NCI-H1930 (cell line): Measurements from ENCODE around the gene ANO2.

Source experiments
- DNase-seq, 2 experiments: peaks; one replicate each; lab custom pipeline; 2025; lab: John Stamatoyannopoulos, UW

The ANO2 gene

GRCh38 chr12:5916785-5917290 lies 28.2 kb downstream of the ANO2 start:
- no peak for DNase-seq

GRCh38 chr12:5915511-5915910 lies 29.5 kb downstream of the ANO2 start:
- no peak for DNase-seq

- no peak for DNase-seq
Observed at GRCh38 chr12:5914387-5915149, 30.5 kb downstream of the ANO2 start.

GRCh38 chr12:5913387-5913786 lies 31.7 kb downstream of the ANO2 start:
- no peak for DNase-seq

GRCh38 chr12:5912437-5913334 lies 32.4 kb downstream of the ANO2 start:
- peak in 1 of 2 experiments; percentile 21 for DNase-seq

GRCh38 chr12:5912011-5912410 lies 33.0 kb downstream of the ANO2 start:
- no peak for DNase-seq

GRCh38 chr12:5910790-5911548 lies 34.1 kb downstream of the ANO2 start:
- DNase-seq = no peak

GRCh38 chr12:5909560-5909959 lies 35.5 kb downstream of the ANO2 start:
- DNase-seq = no peak

GRCh38 chr12:5908251-5908650 lies 36.8 kb downstream of the ANO2 start:
- no peak for DNase-seq

- DNase-seq = no peak
Observed at GRCh38 chr12:5907807-5908206, 37.3 kb downstream of the ANO2 start.

- DNase-seq = no peak
Observed at GRCh38 chr12:5905757-5906156, 39.3 kb downstream of the ANO2 start.

- DNase-seq = no peak
Observed at GRCh38 chr12:5904969-5905368, 40.1 kb downstream of the ANO2 start.

GRCh38 chr12:5904441-5904840 lies 40.6 kb downstream of the ANO2 start:
- no peak for DNase-seq

GRCh38 chr12:5902736-5903135 lies 42.3 kb downstream of the ANO2 start:
- no peak for DNase-seq

GRCh38 chr12:5901416-5901815 lies 43.6 kb downstream of the ANO2 start:
- no peak for DNase-seq

GRCh38 chr12:5900533-5901205 lies 44.4 kb downstream of the ANO2 start:
- DNase-seq = no peak

GRCh38 chr12:5900076-5900475 lies 45.0 kb downstream of the ANO2 start:
- DNase-seq = no peak

- no peak for DNase-seq
Observed at GRCh38 chr12:5899675-5900074, 45.4 kb downstream of the ANO2 start.

GRCh38 chr12:5898874-5899273 lies 46.2 kb downstream of the ANO2 start:
- no peak for DNase-seq

GRCh38 chr12:5889381-5890047 lies 55.5 kb downstream of the ANO2 start:
- peak in 1 of 2 experiments; percentile 16 for DNase-seq

GRCh38 chr12:5888816-5889315 lies 56.2 kb downstream of the ANO2 start:
- DNase-seq = no peak
